A172 (cell line): ENCODE results near the gene AXDND1. TPM values are rescaled to one million over a fixed set of nuclear protein-coding genes. Genes with fewer than 3 reads are reported as not detected.
"Not testable (repeated sequence)": the region's sequence is repeated elsewhere in the genome, so short reads cannot be mapped to it uniquely, and the experiment has no call there.

Experiments used
- DNase-seq: peaks from one replicate; pipeline ENCODE4 v3.0.0-alpha.2; 2015; ENCODE audit warnings: low spot score
- total RNA-seq: library from RNA; depleted of rRNA; stranded (reverse); fragments of >200 nt; shearing (Covaris generic); gene quantifications from 2 replicates; pipeline ENCODE4 v1.2.3, GENCODE V29; 2014

The AXDND1 gene
- total RNA-seq, 1 experiment from 2014 or later = not detected

DNA sequence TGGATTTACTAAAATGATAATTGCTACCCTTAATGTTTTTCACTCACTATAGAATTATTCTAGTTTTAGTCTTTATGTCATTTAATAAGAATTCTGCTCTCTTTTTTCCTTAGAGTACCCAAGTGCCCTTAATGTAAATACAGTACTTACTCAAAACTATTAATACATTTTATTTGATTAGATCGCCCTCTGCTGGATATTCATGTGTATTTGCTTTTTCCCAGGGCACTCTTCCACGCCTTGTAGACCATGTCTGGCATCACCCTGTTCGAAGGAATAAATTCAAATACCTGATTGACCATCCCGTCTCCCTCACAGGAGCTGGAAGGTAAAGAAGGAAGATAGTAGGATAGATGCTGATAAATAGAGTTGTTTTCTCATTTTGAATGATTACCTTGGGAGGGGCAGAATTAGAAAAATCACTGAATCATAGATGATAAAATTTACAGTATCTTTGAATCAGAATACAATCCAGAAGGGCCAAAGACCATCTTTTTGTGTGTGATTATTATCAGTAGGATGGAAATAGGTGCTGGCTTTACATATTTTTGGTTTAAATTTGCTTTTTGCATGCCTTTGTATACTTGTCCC lies 4.1 kb downstream of the AXDND1 start:
- peak; percentile 69 for DNase-seq

DNA sequence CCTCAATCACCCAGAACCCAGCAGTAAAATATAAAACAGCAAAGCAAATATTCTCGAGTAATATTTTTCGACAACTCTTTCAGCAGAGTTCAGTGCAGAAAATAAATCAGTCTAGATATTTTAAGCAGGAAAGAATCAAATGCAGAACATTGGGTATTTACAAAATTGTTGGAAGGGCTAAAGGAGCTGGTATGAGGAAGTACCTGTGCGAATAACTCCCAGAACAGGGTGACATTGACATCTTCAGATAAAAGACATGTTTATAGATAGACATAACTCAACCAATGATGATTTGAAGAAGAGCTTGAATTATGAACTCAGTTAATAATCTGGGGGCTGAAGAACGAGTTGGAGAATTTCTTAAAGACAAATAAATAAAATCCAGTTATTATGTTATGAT lies 6.4 kb downstream of the AXDND1 start:
- DNase-seq = no peak

DNA sequence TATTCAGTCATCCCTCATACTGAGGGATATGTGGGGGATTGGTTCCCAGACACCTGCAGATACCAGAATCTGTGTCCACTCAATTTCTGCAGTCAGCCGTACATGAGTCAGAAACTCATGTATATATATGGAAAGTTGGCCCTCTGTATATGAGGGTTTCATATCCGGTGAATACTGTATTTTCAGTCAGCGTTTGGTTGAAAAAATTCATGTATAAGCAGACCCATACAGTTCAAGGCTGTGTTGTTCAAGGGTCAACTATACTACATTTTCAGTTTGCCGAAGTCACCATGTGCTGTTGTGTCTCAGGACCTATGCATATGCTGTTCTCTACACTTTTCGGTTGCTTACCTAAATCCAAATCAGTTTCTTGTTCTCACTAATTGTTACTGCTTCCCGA lies 10.5 kb downstream of the AXDND1 start:
- no peak for DNase-seq

DNA sequence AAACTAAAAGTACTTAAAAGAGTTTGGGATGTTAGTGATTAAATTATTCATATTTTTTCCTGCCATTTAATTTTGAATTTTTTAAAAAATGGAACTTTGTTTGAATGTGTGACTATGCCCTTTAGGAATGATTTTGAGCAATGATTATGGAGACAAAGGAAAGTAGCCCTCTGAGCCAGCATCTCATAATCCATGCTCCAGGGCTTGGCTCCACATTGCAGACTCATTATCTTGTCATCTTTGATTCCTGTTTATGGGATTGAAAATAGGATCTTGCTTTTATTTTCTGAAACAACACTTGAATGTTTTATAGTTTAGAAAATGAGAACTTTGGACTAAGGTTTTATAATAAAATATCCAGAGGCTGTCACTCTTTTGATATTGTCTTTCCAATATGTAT lies 14.5 kb downstream of the AXDND1 start:
- DNase-seq = no peak

DNA sequence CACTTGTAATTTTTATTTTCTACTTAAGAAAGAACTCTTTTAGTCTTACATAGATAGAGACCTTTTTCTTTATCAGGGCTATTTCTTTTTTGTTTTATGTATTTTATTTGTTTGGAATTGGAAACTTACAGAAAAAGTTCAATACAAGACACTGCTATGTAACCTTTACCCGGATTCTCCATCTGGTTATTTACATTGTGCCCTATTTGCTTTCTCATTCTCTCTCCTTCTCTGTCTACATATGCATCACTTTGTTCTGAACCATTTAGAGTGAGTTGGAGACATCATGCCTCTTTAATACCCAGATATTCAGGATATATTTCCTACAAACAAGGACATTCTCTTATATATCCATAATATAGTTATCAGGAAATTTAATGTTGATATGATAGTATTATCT lies 18.3 kb downstream of the AXDND1 start:
- DNase-seq = no peak

- no peak for DNase-seq
Measured at GRCh38 chr1:179385510-179385909, 19.7 kb downstream of the AXDND1 start.

- no peak for DNase-seq
Measured at GRCh38 chr1:179393721-179394120, 27.9 kb downstream of the AXDND1 start.

GRCh38 chr1:179399399-179399798 lies 33.6 kb downstream of the AXDND1 start:
- DNase-seq = not testable (repeated sequence)

DNA sequence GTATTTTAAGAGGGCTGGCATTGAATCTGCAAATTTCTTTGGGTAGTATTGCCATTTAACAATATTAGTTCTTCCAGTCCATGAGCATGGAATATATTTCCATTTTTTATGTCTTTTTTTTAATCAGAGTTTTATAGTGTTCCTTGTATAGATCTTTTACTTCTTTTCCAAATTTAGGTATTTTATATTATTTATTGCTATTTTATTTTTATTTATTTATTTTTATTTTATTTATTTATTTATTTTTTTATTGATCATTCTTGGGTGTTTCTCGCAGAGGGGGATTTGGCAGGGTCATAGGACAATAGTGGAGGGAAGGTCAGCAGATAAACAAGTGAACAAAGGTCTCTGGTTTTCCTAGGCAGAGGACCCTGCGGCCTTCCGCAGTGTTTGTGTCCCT lies 52.0 kb downstream of the AXDND1 start:
- not testable (repeated sequence) for DNase-seq

DNA sequence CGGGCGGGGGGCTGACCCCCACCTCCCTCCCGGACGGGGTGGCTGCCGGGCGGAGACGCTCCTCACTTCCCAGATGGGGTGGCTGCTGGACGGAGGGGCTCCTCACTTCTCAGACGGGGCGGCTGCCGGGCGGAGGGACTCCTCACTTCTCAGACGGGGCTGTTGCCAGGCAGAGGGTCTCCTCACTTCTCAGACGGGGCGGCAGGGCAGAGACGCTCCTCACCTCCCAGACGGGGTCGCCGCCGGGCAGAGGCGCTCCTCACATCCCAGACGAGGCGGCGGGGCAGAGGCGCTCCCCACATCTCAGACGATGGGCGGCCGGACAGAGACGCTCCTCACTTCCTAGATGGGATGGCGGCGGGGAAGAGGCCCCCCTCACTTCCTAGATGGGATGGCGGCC lies 52.9 kb downstream of the AXDND1 start:
- not testable (repeated sequence) for DNase-seq

GRCh38 chr1:179424610-179425009 lies 58.8 kb downstream of the AXDND1 start:
- no peak for DNase-seq

GRCh38 chr1:179425186-179425585 lies 59.4 kb downstream of the AXDND1 start:
- DNase-seq = no peak

- no peak for DNase-seq
Measured at GRCh38 chr1:179437171-179437570, 71.4 kb downstream of the AXDND1 start.

GRCh38 chr1:179439646-179440045 lies 73.9 kb downstream of the AXDND1 start:
- not testable (repeated sequence) for DNase-seq

DNA sequence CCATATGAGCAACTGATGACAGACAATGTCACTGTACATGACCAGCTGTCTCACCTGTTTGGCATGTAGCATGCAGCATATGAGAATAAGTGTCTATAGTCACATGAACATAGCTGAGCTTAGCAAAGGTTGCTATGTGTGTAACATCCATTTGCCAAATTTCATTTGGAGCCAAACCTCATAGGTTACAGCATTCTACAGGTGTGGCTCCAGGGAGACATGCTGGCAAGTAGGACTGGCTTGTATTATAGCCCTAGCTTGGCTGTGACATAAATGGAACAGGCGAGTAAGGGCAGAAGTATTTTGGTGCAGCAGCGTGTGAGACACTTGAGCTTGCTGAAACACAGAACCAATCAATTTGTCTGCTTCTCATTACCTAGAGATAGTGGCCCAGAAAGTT lies 74.5 kb downstream of the AXDND1 start:
- not testable (repeated sequence) for DNase-seq

DNA sequence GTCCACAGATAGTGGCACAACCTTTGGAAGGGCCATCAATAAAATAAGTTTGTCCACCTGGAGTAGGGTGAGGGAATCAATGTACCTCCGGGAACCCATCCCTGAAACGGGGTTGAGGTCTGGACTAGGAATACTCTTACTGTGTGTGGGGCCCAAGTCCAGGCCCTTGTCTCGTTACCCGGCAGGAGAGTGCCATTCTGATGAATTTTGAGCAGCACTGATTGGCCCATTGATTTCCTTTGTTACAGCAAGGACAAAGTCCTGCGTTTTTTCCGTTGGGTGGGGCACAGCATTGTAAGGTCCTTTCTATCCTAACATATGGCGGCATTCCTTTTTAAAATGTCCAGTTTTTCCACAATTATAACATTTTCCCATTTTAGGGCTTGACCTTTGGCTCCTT lies 75.2 kb downstream of the AXDND1 start:
- DNase-seq = no peak

- DNase-seq = no peak
Measured at GRCh38 chr1:179441501-179441900, 75.7 kb downstream of the AXDND1 start.

DNA sequence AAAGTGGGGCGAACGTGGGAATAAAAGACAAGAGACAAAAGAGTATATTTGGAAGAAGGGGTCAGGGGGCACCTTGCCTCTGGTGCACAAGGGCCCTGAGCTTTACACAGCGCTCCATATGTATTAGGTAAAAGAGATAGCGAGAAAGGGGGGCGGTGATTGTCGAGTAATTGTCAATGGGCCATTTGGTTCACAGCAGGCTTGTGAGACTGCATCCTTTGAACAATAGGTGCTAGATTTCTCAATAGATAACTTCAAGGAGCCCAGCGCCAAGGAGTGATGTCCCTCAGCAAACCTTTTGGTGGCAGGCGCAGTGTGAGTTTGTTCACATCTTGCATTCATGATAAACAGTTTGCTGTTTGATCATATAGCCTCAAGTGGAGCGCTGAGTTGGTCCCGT lies 77.1 kb downstream of the AXDND1 start:
- not testable (repeated sequence) for DNase-seq

GRCh38 chr1:179445593-179445992 lies 79.8 kb downstream of the AXDND1 start:
- no peak for DNase-seq

GRCh38 chr1:179447489-179447888 lies 81.7 kb downstream of the AXDND1 start:
- peak; percentile 19 for DNase-seq

DNA sequence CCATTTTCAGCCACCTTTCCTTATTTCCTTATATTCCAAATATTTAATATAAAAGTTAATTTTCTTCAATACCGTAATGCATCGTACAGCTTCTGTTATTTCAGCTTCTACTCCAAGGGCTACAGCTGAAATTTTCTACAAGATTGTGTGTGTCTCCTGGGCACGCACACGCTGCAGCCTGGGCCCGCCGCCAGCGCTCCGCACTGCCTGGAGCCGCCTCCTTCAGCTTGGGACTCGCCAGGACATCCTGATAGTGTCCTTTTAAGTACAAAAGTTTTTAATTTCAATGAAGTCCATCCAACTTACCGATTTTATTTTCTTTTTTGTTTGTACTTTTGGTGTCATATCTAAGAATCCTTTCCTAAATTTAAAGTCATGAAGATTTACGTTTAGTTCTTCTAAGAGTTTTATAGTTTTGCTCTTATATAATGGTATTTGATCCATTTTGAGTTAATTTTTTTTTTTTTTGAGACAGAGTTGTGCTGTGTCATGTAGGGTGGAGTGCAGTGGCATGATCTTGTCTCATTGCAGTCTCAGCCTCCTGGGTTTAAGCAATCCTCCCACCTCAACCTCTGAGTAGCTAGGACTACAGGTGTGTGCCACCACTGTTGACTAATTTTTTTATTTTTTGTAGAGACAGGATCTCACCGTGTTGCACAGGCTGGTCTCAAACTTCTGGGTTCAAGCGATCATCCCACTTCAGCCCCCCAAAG lies 82.8 kb downstream of the AXDND1 start:
- DNase-seq = no peak

DNA sequence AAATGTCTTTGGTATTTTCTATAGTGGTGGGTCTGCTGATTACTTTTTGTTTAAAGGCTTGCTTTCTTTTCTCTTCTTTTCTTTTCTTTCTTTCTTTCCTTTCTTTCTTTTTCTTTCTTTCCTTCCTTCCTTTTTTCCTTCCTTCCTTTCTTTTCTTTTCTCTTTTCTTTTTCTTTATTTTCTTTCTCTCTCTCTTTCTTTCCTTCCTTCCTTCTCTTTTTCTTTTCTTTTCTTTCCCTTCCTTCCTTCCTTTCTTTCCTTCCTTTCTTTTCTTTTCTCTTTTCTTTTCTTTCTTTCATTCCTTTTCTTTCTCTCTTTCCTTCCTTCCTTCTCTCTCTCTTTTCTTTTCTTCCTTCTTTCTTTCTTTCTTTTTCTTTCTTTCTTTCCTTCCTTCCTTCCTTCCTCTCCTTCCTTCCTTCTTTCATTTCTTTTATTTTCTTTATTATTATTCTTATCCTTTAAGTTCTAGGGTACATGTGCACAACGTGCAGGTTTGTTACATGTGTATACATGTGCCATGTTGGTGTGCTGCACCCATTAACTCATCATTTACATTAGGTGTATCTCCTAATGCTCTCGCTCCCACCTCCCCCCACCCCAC lies 93.9 kb downstream of the AXDND1 start:
- DNase-seq = not testable (repeated sequence)

GRCh38 chr1:179465661-179466060 lies 99.9 kb downstream of the AXDND1 start:
- not testable (repeated sequence) for DNase-seq
